ENCODE measurements around the gene CLCF1.
A peak's percentile ranks its signal among the peaks of the same experiment; 100 is the strongest.

CLCF1 gene

DNA sequence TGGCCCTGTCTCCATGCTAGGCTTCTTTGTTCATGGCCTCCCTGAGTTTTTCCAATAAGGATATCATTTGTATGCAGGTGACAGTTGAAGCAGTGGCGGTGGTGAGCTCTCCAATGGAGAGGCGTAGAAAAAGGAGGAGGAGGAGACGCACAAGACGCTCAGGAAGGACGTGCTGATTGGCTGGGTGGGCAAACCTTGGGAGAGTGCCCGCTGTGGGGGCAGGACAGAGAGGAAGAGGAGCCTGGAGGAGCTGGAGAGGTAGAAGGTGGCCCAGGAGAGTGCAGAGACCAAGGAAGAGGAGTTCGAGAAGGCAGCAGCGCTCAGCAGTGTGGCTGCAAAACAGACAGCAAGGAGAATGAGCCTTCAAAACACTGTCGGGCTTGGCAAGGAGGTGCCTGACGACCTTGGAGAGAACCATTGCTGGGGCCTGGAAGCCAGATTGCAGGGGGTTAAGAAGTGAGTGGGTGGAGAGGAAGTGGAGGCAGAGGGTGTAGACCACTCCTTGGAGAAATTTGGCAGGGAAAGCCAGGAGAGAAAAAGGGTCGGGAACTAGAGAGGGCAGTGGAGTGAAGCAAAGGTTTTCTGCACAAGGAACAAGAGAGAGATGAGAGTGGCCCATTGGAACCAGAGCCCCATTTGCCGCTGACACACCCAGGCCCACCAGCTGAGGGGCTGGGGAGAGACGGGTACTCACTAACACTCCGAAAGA is 7.5 kb downstream of the CLCF1 start:
- no peak for DNase-seq (ENCODE audit: low spot score)
- H2BK15ac ChIP-seq (ENCODE audit: low read length): no peak overlapping the region
- no peaks in the 10 kb centered on the region for H3K9me3 ChIP-seq (replicated peaks in 1 of 2; ENCODE audit: control insufficient read depth in 2 of 2, insufficient read depth in 1 of 2, low read depth in 1 of 2, low read length in 2 of 2)
- H3K14ac ChIP-seq (ENCODE audit: low read length): no peak overlapping the region
- no peak overlapping the region for H3K4ac ChIP-seq (ENCODE audit: low read length)
- no peak overlapping the region for H4K91ac ChIP-seq (ENCODE audit: low read depth, low read length, poor library complexity)
- H3K4me1 ChIP-seq (ENCODE audit: control insufficient read depth in 2 of 2, insufficient read depth in 1 of 2, low read depth in 1 of 2, low read length in 2 of 2): peaks cover 6 to 8% of the 10 kb centered on the region in 2 donors
- no peak overlapping the region for H3K4me3 ChIP-seq (ENCODE audit: low read length in 2 of 2)
- H4K8ac ChIP-seq (ENCODE audit: low read depth, low read length): no peak overlapping the region
- H3K79me1 ChIP-seq (ENCODE audit: low read depth, low read length): peaks cover 2% of the 10 kb centered on the region
- H3K27ac ChIP-seq (replicated peaks; ENCODE audit: low read length): no peak overlapping the region
- WGBS, 2 donors (ENCODE audit: extremely low coverage in 2 of 2, insufficient read length in 2 of 2, insufficient replicate concordance in 1 of 2): no CpG with 5 or more reads among the region's 14 CpGs
- H3K9ac ChIP-seq (ENCODE audit: low read depth, low read length, poor library complexity): no peak overlapping the region
- H3K23ac ChIP-seq (ENCODE audit: low read depth, low read length, poor library complexity): no peak overlapping the region
- H3K18ac ChIP-seq (ENCODE audit: low read length): no peak overlapping the region
- H3K4me2 ChIP-seq (ENCODE audit: insufficient read depth, low read length, poor library complexity, severe bottlenecking): no peak overlapping the region
- no peak overlapping the region for H2AFZ ChIP-seq (ENCODE audit: low read length)
- H2BK12ac ChIP-seq (ENCODE audit: low read length): no peak overlapping the region
- no peak overlapping the region for H2AK5ac ChIP-seq (ENCODE audit: low read depth, low read length)
- peaks cover 0 to 3% (median 0%) of the 10 kb centered on the region in 3 experiments for H3K27me3 ChIP-seq (ENCODE audit: control insufficient read depth in 3 of 3, insufficient read depth in 3 of 3, low read depth in 1 of 3, low read length in 3 of 3)
- H2BK120ac ChIP-seq (ENCODE audit: low read depth, low read length): no peak overlapping the region
- no peak overlapping the region for H2BK5ac ChIP-seq (ENCODE audit: low read length)
- peaks cover 2 to 17% of the 10 kb centered on the region in 2 donors for H3K36me3 ChIP-seq (replicated peaks in 1 of 2; ENCODE audit: control insufficient read depth in 2 of 2, insufficient read depth in 2 of 2, low read length in 2 of 2)

GRCh38 chr11:67364783-67365722 is 8.3 kb downstream of the CLCF1 start:
- Histone ChIP-seq H3K36me3 (replicated peaks in 1 of 2; ENCODE audit: control insufficient read depth in 2 of 2, insufficient read depth in 2 of 2, low read length in 2 of 2) (peaks cover 2 to 17% of the 10 kb centered on the region in 2 donors), H3K27me3 (ENCODE audit: control insufficient read depth in 3 of 3, insufficient read depth in 3 of 3, low read depth in 1 of 3, low read length in 3 of 3) (peaks cover 0 to 3% (median 0%) of the 10 kb centered on the region in 3 experiments), H2BK15ac (ENCODE audit: low read length) (peak overlapping the region; percentile 8), H2BK120ac (ENCODE audit: low read depth, low read length) (no peak overlapping the region), H3K14ac (ENCODE audit: low read length) (no peak overlapping the region), H2AK5ac (ENCODE audit: low read depth, low read length) (no peak overlapping the region), H3K4me2 (ENCODE audit: insufficient read depth, low read length, poor library complexity, severe bottlenecking) (no peak overlapping the region), H3K23ac (ENCODE audit: low read depth, low read length, poor library complexity) (peak overlapping the region; percentile 59), H3K4ac (ENCODE audit: low read length) (no peak overlapping the region), H3K18ac (ENCODE audit: low read length) (peak overlapping the region; percentile 27), H2BK5ac (ENCODE audit: low read length) (no peak overlapping the region), H3K27ac (replicated peaks; ENCODE audit: low read length) (no peak overlapping the region), H3K79me1 (ENCODE audit: low read depth, low read length) (peaks cover 1% of the 10 kb centered on the region), H3K4me1 (ENCODE audit: control insufficient read depth in 2 of 2, insufficient read depth in 1 of 2, low read depth in 1 of 2, low read length in 2 of 2) (peaks cover 0 to 2% of the 10 kb centered on the region in 2 donors), H2BK12ac (ENCODE audit: low read length) (no peak overlapping the region), H3K9ac (ENCODE audit: low read depth, low read length, poor library complexity) (no peak overlapping the region), H3K9me3 (replicated peaks in 1 of 2; ENCODE audit: control insufficient read depth in 2 of 2, insufficient read depth in 1 of 2, low read depth in 1 of 2, low read length in 2 of 2) (no peaks in the 10 kb centered on the region), H4K91ac (ENCODE audit: low read depth, low read length, poor library complexity) (no peak overlapping the region), H3K4me3 (ENCODE audit: low read length in 2 of 2) (no peak overlapping the region), H2AFZ (ENCODE audit: low read length) (no peak overlapping the region), H4K8ac (ENCODE audit: low read depth, low read length) (no peak overlapping the region)
- WGBS, 2 donors (ENCODE audit: extremely low coverage in 2 of 2, insufficient read length in 2 of 2, insufficient replicate concordance in 1 of 2): no CpG with 5 or more reads among the region's 24 CpGs
- DNase-seq (ENCODE audit: low spot score): no peak

DNA sequence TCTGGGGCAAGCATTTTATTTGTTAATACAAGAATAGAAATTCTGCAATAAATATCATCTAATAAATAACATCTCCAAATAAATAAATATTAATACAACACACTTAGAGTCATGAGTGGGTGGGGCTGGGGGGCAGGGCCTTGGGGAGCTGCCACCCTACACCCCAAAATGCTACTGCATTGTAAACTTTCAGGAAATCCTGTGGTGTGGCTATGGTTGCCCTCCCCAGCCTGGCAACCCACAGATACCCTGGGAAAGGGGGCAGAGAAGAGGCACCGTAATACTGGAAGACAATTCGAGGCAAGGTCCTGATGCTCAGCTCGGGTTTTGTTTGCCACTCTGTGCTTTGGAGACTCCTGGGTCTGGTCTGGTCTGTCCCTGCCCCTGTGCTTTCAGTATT is 9.2 kb downstream of the CLCF1 start:
- Histone ChIP-seq H2BK15ac (ENCODE audit: low read length) (no peak overlapping the region), H2BK12ac (ENCODE audit: low read length) (no peak overlapping the region), H3K9me3 (replicated peaks in 1 of 2; ENCODE audit: control insufficient read depth in 2 of 2, insufficient read depth in 1 of 2, low read depth in 1 of 2, low read length in 2 of 2) (no peaks in the 10 kb centered on the region), H3K18ac (ENCODE audit: low read length) (no peak overlapping the region), H4K8ac (ENCODE audit: low read depth, low read length) (no peak overlapping the region), H3K9ac (ENCODE audit: low read depth, low read length, poor library complexity) (no peak overlapping the region), H3K27ac (replicated peaks; ENCODE audit: low read length) (no peak overlapping the region), H3K14ac (ENCODE audit: low read length) (no peak overlapping the region), H2BK120ac (ENCODE audit: low read depth, low read length) (no peak overlapping the region), H3K4ac (ENCODE audit: low read length) (no peak overlapping the region), H2BK5ac (ENCODE audit: low read length) (no peak overlapping the region), H3K36me3 (replicated peaks in 1 of 2; ENCODE audit: control insufficient read depth in 2 of 2, insufficient read depth in 2 of 2, low read length in 2 of 2) (peaks cover 2 to 17% of the 10 kb centered on the region in 2 donors), H3K79me1 (ENCODE audit: low read depth, low read length) (no peaks in the 10 kb centered on the region), H3K23ac (ENCODE audit: low read depth, low read length, poor library complexity) (no peak overlapping the region), H3K27me3 (ENCODE audit: control insufficient read depth in 3 of 3, insufficient read depth in 3 of 3, low read depth in 1 of 3, low read length in 3 of 3) (no peaks in the 10 kb centered on the region), H3K4me3 (ENCODE audit: low read length in 2 of 2) (no peak overlapping the region), H4K91ac (ENCODE audit: low read depth, low read length, poor library complexity) (no peak overlapping the region), H2AK5ac (ENCODE audit: low read depth, low read length) (no peak overlapping the region), H3K4me2 (ENCODE audit: insufficient read depth, low read length, poor library complexity, severe bottlenecking) (no peak overlapping the region), H3K4me1 (ENCODE audit: control insufficient read depth in 2 of 2, insufficient read depth in 1 of 2, low read depth in 1 of 2, low read length in 2 of 2) (peaks cover 0 to 1% of the 10 kb centered on the region in 2 donors), H2AFZ (ENCODE audit: low read length) (no peak overlapping the region)
- no peak for DNase-seq (ENCODE audit: low spot score)
- WGBS, 2 donors (ENCODE audit: extremely low coverage in 2 of 2, insufficient read length in 2 of 2, insufficient replicate concordance in 1 of 2): no CpG with 5 or more reads among the region's 3 CpGs

All from neuronal stem cell (in vitro differentiated cells).